HCT116 (cell line): Measurements from ENCODE around the gene GPR150. TPM values are rescaled to one million over a fixed set of nuclear protein-coding genes. Genes with fewer than 3 reads are reported as not detected.

Source experiments
- ATAC-seq: fragments of 200-7000 bp; cut with Tn5 transposase; 2 replicates; pipeline ENCODE4 v1.9.1; 2020; ENCODE audit warnings: mild to moderate bottlenecking, moderate library complexity
- BruUV-seq: library from RNA; stranded (reverse); fragments of 400-500 nt; replicated peaks from 2 replicates; lab custom pipeline; 2021; lab: Mats Ljungman, UMichigan
- CTCF ChIA-PET: fragments of 300-600 bp; sonication (Branson Sonifier 250); formaldehyde crosslinking; loops from one replicate; lab custom pipeline; 2021; ENCODE audit warnings: antibody characterized with exemption; lab: Charles Lee
- POLR2A ChIA-PET: fragments of 300-600, 350-600 bp; sonication (Branson Sonifier 250); formaldehyde crosslinking; loops from one replicate; lab custom pipeline; 2021; ENCODE audit warnings: antibody characterized with exemption; lab: Charles Lee
- RAD21 ChIA-PET, 2 experiments: fragments of 300-600 bp; sonication (Branson Sonifier 250); formaldehyde crosslinking; loops; one replicate each; lab custom pipeline; 2023; ENCODE audit warnings: low total read pairs in 2 of 2; ENCODE audit not compliant: uncharacterized antibody in 2 of 2, unreplicated experiment in 2 of 2, low non-redundant PET in 1 of 2; lab: Charles Lee
- DNase-seq: peaks from one replicate; pipeline ENCODE4 v3.0.0-alpha.2; 2010; ENCODE audit warnings: low read depth, low spot score
- H2AFZ ChIP-seq: fragments of 200-600 bp; shearing (Covaris generic), sonication (generic); 2 replicates; pipeline ENCODE4 v1.6.1; 2017; ENCODE audit warnings: low read depth, mixed run types, mixed read lengths, antibody characterized with exemption, low read length; ENCODE audit not compliant: poor library complexity, severe bottlenecking
- H3K27ac ChIP-seq: 2 replicates; pipeline ENCODE4 v1.5.1; 2012; ENCODE audit warnings: low read depth, low read length
- H3K27me3 ChIP-seq: fragments of 200-600 bp; sonication (generic); 2 replicates; pipeline ENCODE4 v1.6.1; 2016; ENCODE audit warnings: mixed run types, low read length, mixed read lengths; ENCODE audit not compliant: insufficient read depth
- H3K36me3 ChIP-seq, 2 experiments: fragments of 200-500 bp in 1 of 2; fragments of 200-600 bp in 1 of 2; sonication (Bioruptor generic) in 1 of 2; sonication (generic) in 1 of 2; 2 replicates each; pipeline versions ENCODE4 v1.5.1 to v1.6.1; 2014 to 2016; ENCODE audit warnings: low read length in 2 of 2, inconsistent platforms in 1 of 2, mixed read lengths in 1 of 2, mixed run types in 1 of 2; ENCODE audit not compliant: insufficient read depth in 2 of 2, control insufficient read depth in 1 of 2
- H3K4me1 ChIP-seq, 2 experiments: fragments of 200-600 bp in 1 of 2; sonication (generic) in 1 of 2; 2 replicates each; pipeline versions ENCODE4 v1.5.1 to v1.6.1; 2012 to 2017; ENCODE audit warnings: low read length in 2 of 2, inconsistent platforms in 1 of 2, mild to moderate bottlenecking in 1 of 2, mixed read lengths in 1 of 2, mixed run types in 1 of 2, moderate library complexity in 1 of 2; ENCODE audit not compliant: insufficient read depth in 2 of 2, control insufficient read depth in 1 of 2
- H3K4me2 ChIP-seq: fragments of 200-600 bp; sonication (generic); 2 replicates; pipeline ENCODE4 v1.6.1; 2017; ENCODE audit warnings: mixed run types, low read length, mixed read lengths
- H3K4me3 ChIP-seq, 2 experiments: fragments of 200-600 bp in 1 of 2; sonication (generic) in 1 of 2; replicated peaks in 1 of 2; 2 replicates each; pipeline ENCODE4 v1.5.1; 2011 to 2016; ENCODE audit warnings: low read length in 2 of 2, control low read depth in 1 of 2, low read depth in 1 of 2, mild to moderate bottlenecking in 1 of 2, mixed read lengths in 1 of 2, mixed run types in 1 of 2
- H3K79me2 ChIP-seq: fragments of 200-600 bp; sonication (generic); 2 replicates; pipeline ENCODE4 v1.6.1; 2017; ENCODE audit warnings: mild to moderate bottlenecking, mixed run types, low read length, moderate library complexity, mixed read lengths; ENCODE audit not compliant: insufficient read depth
- H3K9ac ChIP-seq: fragments of 200-600 bp; sonication (generic); 2 replicates; pipeline ENCODE4 v1.6.1; 2016; ENCODE audit warnings: low read length, mixed read lengths
- H3K9me2 ChIP-seq: fragments of 200-600 bp; sonication (generic), shearing (Covaris generic); 2 replicates; pipeline ENCODE4 v1.6.1; 2017; ENCODE audit warnings: mixed run types, mild to moderate bottlenecking, moderate library complexity; ENCODE audit not compliant: insufficient read depth
- H3K9me3 ChIP-seq, 2 experiments: fragments of 200-500 bp in 1 of 2; fragments of 200-600 bp in 1 of 2; sonication (Bioruptor generic) in 1 of 2; sonication (generic) in 1 of 2; 2 replicates each; pipeline ENCODE4 v1.6.1; 2014 to 2017; ENCODE audit warnings: low read length in 2 of 2, mixed read lengths in 2 of 2, inconsistent platforms in 1 of 2, low read depth in 1 of 2, mild to moderate bottlenecking in 1 of 2, mixed run types in 1 of 2, moderate library complexity in 1 of 2; ENCODE audit not compliant: control insufficient read depth in 1 of 2, insufficient read depth in 1 of 2
- H4K20me1 ChIP-seq: fragments of 200-600 bp; sonication (generic), shearing (Covaris generic); 2 replicates; pipeline ENCODE4 v1.6.1; 2017; ENCODE audit warnings: mixed run types, mild to moderate bottlenecking, moderate library complexity; ENCODE audit not compliant: insufficient read depth
- ATF3 ChIP-seq: IDR thresholded peaks from 2 replicates; pipeline ENCODE4 v1.6.1; 2012
- CEBPB ChIP-seq: IDR thresholded peaks from 2 replicates; pipeline ENCODE4 v1.6.1; 2012; ENCODE audit warnings: low read depth
- EGR1 ChIP-seq: IDR thresholded peaks from 2 replicates; pipeline ENCODE4 v1.6.1; 2012; ENCODE audit warnings: low read depth
- ELF1 ChIP-seq: IDR thresholded peaks from 2 replicates; pipeline ENCODE4 v1.6.1; 2012; ENCODE audit warnings: low read depth, borderline replicate concordance
- EZH2phosphoT487 ChIP-seq: fragments of 200-600 bp; IDR thresholded peaks from 2 replicates; pipeline ENCODE4 v1.6.1; 2018; ENCODE audit warnings: antibody characterized with exemption, borderline replicate concordance
- FOSL1 ChIP-seq: IDR thresholded peaks from 2 replicates; pipeline ENCODE4 v1.6.1; 2012; ENCODE audit warnings: low read depth
- JUND ChIP-seq: IDR thresholded peaks from 2 replicates; pipeline ENCODE4 v1.6.1; 2012
- MAX ChIP-seq: IDR thresholded peaks from 2 replicates; pipeline ENCODE4 v1.6.1; 2012
- POLR2A ChIP-seq: IDR thresholded peaks from 2 replicates; pipeline ENCODE4 v1.7.0; 2011; ENCODE audit warnings: borderline replicate concordance; ENCODE audit not compliant: insufficient read depth, insufficient read length; ENCODE audit errors: extremely low read depth
- POLR2AphosphoS5 ChIP-seq: IDR thresholded peaks from 2 replicates; pipeline ENCODE4 v1.6.1; 2011; ENCODE audit warnings: mild to moderate bottlenecking, low read depth, low read length, moderate library complexity
- RAD21 ChIP-seq: IDR thresholded peaks from 2 replicates; pipeline ENCODE4 v1.6.1; 2012; ENCODE audit warnings: low read depth, mild to moderate bottlenecking
- SIN3A ChIP-seq: IDR thresholded peaks from 2 replicates; pipeline ENCODE4 v1.6.1; 2012; ENCODE audit warnings: low read depth
- SP1 ChIP-seq: IDR thresholded peaks from 2 replicates; pipeline ENCODE4 v1.6.1; 2012; ENCODE audit warnings: low read depth
- SRF ChIP-seq: IDR thresholded peaks from 2 replicates; pipeline ENCODE4 v1.6.1; 2012; ENCODE audit warnings: low read depth
- TCF7L2 ChIP-seq: IDR thresholded peaks from 2 replicates; pipeline ENCODE4 v1.7.0; 2011; ENCODE audit warnings: borderline replicate concordance, inconsistent platforms; ENCODE audit not compliant: insufficient read depth, insufficient read length; ENCODE audit errors: extremely low read depth
- YY1 ChIP-seq: IDR thresholded peaks from 2 replicates; pipeline ENCODE4 v1.6.1; 2011; ENCODE audit warnings: low read length, low read depth, moderate library complexity, mild to moderate bottlenecking; ENCODE audit not compliant: insufficient replicate concordance; ENCODE audit errors: extremely low read depth
- ZBTB33 ChIP-seq: IDR thresholded peaks from 2 replicates; pipeline ENCODE4 v1.6.1; 2011; ENCODE audit warnings: mild to moderate bottlenecking, low read length, moderate library complexity; ENCODE audit not compliant: insufficient replicate concordance; ENCODE audit errors: extremely low read depth
- ZFX ChIP-seq: fragments of 450-650 bp; IDR thresholded peaks from 2 replicates; pipeline ENCODE4 v1.6.1; 2017
- ZNF274 ChIP-seq: fragments of 200-500 bp; sonication (Bioruptor generic); IDR thresholded peaks from 2 replicates; pipeline ENCODE4 v1.6.1; 2014; ENCODE audit warnings: mild to moderate bottlenecking, low read depth, low read length, inconsistent platforms
- intact Hi-C: fragments of 100-400 bp; cut with micrococcal nuclease; formaldehyde crosslinking; loops from 2 replicates; pipeline ENCODE4 v1.10.0; 2022
- total RNA-seq: library from RNA; stranded (reverse); gene quantifications from one replicate; pipeline ENCODE4 v1.2.1, GENCODE V29; 2021; ENCODE audit not compliant: unreplicated experiment

GPR150 gene
- total RNA-seq, 1 experiment from 2014 or later, result not detected

DNA sequence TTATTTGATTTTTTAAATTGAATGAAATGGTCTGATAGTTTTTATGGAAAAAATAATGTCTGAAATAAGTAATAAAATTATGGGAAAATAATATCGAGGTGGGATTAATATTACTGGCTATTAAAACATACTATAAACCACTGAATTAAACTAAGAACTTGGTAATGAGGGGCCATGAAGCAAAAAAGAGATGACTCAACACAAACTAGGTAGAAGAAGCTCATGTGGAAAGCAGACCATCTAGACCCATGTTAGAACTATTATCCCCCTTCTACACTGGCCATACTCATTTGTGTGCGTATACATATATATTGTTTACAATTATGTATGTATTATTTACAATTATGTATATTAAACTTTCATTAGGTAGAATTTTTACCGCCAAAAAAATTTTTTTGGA, 8.5 kb upstream of the GPR150 start:
- BruUV-seq, result no TSS peak
- intact Hi-C loops, result no loop called here
- ATAC-seq (no peak), DNase-seq (no peak)
- H3K79me2 ChIP-seq, result no peaks in the 10 kb centered on the region
- H3K4me2 ChIP-seq, result no peak overlapping the region
- CTCF ChIA-PET, result no interaction called here
- no peak overlapping the region for H3K27ac ChIP-seq
- no peak for TF ChIP-seq YY1
- TF ChIP-seq, all 23 proteins: peak for 0
- H4K20me1 ChIP-seq, result no peaks in the 10 kb centered on the region
- no peaks in the 10 kb centered on the region for H3K36me3 ChIP-seq
- H3K9me2 ChIP-seq, result no peaks in the 10 kb centered on the region
- no peak overlapping the region for H2AFZ ChIP-seq
- H3K9ac ChIP-seq, result no peak overlapping the region
- ChIA-PET RAD21 (no interaction called here), POLR2A (no interaction called here)
- no peaks in the 10 kb centered on the region for H3K4me1 ChIP-seq
- no peaks in the 10 kb centered on the region for H3K27me3 ChIP-seq
- H3K4me3 ChIP-seq, result no peak overlapping the region
- peaks cover 0 to 4% of the 10 kb centered on the region in 2 experiments; a peak in 1 of 4 replicates for H3K9me3 ChIP-seq

GRCh38 chr5:95613514-95613913, 6.4 kb upstream of the GPR150 start:
- Histone ChIP-seq H2AFZ (no peak overlapping the region), H3K4me2 (no peak overlapping the region), H3K9me2 (no peaks in the 10 kb centered on the region), H3K27ac (no peak overlapping the region), H3K4me3 (no peak overlapping the region), H3K27me3 (no peaks in the 10 kb centered on the region), H3K9ac (no peak overlapping the region), H3K4me1 (no peaks in the 10 kb centered on the region), H3K36me3 (no peaks in the 10 kb centered on the region), H3K79me2 (no peaks in the 10 kb centered on the region), H3K9me3 (peaks cover 0 to 4% of the 10 kb centered on the region in 2 experiments; a peak in 1 of 4 replicates), H4K20me1 (no peaks in the 10 kb centered on the region)
- ChIA-PET CTCF (no interaction called here), RAD21 (no interaction called here), POLR2A (no interaction called here)
- intact Hi-C loops, result no loop called here
- ATAC-seq (no peak), DNase-seq (no peak)
- BruUV-seq, result no TSS peak
- TF ChIP-seq ATF3, result no peak
- TF ChIP-seq JUND, result no peak
- no peak for TF ChIP-seq FOSL1
- TF ChIP-seq EGR1, result no peak
- no peak for TF ChIP-seq ZBTB33
- no peak for TF ChIP-seq POLR2A
- TF ChIP-seq POLR2AphosphoS5, result no peak
- TF ChIP-seq ZNF274, result no peak
- no peak for TF ChIP-seq MAX
- TF ChIP-seq RAD21, result no peak
- no peak for TF ChIP-seq SP1
- TF ChIP-seq YY1, result no peak
- TF ChIP-seq ELF1, result no peak
- TF ChIP-seq TCF7L2, result no peak
- TF ChIP-seq SIN3A, result no peak
- no peak for TF ChIP-seq SRF
- no peak for TF ChIP-seq CEBPB
- no peak for TF ChIP-seq ZFX
- no peak for TF ChIP-seq EZH2phosphoT487
